IPS-18c (cell line): ENCODE results near the gene PPP2R2D.

Source experiments
- H3K4me3 ChIP-seq: 2 replicates; pipeline ENCODE4 v1.7.0; 2013; ENCODE audit warnings: low read depth, mild to moderate bottlenecking, low read length, moderate library complexity; ENCODE audit not compliant: insufficient read depth
- H3K9me3 ChIP-seq: one replicate; pipeline ENCODE4 v1.6.1; 2013; ENCODE audit warnings: mild to moderate bottlenecking, low read length, moderate library complexity; ENCODE audit not compliant: control insufficient read depth, insufficient read depth

Gene PPP2R2D

DNA sequence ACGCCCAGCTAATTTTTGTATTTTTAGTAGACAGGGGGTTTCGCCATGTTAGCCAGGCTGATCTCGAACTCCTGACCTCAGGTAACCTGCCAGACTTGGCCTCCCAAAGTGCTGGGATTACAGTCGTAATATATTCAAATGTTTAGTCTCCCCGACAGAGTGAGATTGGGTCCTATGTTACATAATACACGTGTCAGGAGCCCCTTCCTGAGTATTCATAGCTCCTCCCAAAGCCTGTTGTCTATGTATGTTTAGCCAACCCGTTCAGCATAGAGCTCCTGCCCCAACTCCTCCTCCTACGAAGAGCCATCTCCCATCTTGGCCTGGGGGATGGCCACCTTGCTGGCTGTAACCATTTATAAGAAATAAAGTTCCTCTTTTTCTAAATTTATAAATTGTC, 2.7 kb upstream of the PPP2R2D start:
- no peak overlapping the region for H3K4me3 ChIP-seq
- no peaks in the 10 kb centered on the region for H3K9me3 ChIP-seq

DNA sequence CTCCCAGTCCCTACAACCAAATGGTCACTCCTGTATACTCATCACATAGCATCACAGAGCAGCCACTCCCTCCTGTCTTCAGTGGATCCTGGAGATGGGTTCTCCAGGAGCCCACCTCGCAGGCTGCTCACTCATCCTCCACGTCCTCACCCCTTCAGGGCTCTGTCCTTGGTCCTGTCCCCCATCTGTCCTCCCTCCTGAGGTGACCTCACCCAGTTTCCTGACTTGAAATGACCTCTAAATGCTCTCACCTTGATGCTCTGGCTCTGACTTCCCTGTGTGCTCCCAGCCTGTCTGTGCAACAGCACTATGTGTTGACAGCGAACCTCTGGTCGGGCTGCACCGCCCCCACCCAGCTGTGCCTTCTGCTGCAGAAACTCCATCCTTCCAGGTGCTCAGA, 2.1 kb upstream of the PPP2R2D start:
- Histone ChIP-seq H3K9me3 (no peaks in the 10 kb centered on the region), H3K4me3 (no peak overlapping the region)

DNA sequence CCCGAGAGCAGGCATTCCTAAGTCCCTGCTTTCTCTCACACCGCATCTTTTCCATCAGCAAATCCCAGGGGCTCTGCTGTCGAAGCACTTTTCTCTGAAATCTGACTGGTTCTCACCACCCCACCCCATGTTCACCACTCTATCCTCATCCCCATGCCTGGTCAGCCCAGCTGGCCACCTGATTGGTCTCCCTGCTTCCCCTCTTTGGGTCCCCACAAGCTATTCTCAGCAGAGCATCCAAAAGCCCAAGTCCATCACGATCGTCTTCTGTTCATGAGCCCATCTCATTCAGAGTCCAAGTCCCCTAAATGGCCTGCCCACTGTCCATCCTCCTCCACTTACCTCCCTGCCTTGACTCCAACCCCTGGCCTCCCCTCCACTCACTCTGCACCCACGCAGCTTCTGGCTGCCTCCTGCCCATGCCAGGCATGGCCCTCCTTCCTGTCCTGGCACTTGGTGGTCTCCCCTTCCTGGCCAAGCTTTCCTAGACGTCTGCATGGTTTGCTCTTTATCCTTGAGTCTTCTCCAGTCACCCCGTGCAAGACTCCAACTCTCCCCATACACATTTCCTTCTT, 1.6 kb upstream of the PPP2R2D start:
- no peak overlapping the region for H3K4me3 ChIP-seq
- H3K9me3 ChIP-seq: no peaks in the 10 kb centered on the region

DNA sequence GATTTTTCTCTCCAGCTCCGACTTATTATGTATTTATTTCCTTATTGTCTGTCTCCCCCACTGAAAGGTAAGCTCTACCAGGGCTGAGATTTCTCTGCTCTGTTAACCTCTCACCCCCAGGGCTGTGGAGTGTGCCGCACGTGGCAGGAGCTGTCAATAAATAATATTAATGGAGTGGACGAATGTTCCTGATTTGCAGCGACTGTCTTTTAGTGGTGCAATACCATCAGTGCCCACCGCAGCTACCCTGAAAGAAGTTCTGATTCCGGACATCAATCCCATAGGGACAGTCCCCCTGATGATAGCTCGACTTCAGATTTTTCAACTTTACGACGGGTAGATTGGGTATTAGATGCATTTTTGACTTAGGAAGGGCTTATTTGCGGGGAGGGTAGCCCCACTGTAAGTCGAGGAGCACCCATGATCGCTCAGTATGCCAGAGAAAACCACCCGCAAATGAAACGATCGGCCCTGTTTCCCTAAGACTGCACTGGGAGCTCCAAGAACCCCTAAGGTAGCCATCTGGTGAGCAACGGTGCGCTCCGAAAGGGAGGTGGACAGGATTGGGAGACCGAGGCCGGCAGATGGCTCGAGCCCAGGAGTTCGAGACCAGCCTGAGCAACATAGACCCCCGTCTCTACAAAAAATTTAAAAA, 986 bp upstream of the PPP2R2D start:
- Histone ChIP-seq H3K4me3 (peak overlapping the region; percentile 89), H3K9me3 (no peaks in the 10 kb centered on the region)

DNA sequence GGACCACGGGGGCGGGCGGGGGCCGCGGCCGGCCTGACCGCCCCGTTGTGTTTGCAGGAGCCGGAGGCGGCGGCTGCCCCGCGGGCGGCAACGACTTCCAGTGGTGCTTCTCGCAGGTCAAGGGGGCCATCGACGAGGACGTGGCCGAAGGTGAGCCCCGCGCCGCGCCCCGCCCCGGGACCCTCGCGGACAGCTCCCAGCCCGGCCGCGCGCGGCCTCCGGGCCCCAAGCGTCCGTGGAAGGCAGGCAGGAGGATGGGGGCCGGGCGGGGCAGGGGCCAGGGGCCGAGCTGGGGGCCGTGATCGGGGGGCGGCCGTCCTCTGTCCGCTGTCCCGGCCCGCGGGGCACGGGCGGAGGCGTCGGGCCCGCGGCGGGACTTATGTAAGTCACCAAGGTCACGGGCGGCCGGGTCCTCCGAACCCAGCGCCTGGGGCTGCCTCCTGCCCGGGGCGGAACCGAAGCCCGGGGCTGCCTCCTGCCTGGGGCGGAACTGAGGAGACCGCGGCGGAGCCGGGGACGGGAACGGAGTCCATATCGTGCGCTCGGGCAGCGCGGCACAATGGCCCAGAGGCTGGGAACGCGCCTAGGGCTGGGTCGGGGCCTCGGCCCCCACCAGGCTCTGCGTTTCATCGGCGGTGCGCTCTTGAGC, 497 bp downstream of the PPP2R2D start:
- Histone ChIP-seq H3K4me3 (peak overlapping the region; percentile 68), H3K9me3 (no peaks in the 10 kb centered on the region)

DNA sequence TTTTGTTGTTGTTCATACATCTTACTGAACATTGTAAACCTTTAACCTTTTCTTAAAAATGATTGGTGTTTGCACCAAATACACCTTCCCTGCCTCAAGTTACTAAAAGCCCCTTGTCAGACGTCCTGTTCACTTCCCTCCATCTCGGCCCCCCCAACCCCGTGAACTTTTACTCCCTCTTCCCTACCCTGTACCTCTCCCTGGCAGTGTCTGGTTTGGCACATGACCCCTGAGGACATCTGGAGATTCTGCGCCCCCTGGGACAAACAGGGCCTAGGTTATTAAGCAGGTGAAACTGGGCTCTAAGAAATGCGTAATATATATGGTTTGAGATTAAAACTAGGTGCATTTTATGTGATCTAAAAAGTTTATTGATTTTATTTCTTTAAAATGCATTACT, 1.4 kb downstream of the PPP2R2D start:
- H3K4me3 ChIP-seq: peak overlapping the region; percentile 68
- H3K9me3 ChIP-seq: no peaks in the 10 kb centered on the region

DNA sequence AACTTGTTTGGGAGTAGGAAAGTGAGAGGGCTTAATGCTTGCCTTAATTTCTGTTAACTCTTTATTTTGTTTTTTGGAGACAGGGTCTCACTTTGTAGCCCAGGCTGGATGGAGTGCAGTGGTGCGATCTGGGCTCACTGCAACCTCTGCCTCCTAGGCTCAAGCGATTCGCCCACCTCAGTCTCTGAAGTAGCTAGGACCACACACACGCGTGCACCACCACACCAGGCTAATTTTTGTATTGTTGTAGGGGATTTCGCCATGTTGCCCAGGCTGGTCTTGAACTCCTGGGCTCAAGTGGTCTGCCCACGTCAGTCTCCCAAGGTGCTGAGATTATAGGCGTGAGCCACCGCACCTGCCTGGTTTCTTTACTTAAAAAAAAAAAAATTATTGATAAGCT, 1.9 kb downstream of the PPP2R2D start:
- no peak overlapping the region for H3K4me3 ChIP-seq

DNA sequence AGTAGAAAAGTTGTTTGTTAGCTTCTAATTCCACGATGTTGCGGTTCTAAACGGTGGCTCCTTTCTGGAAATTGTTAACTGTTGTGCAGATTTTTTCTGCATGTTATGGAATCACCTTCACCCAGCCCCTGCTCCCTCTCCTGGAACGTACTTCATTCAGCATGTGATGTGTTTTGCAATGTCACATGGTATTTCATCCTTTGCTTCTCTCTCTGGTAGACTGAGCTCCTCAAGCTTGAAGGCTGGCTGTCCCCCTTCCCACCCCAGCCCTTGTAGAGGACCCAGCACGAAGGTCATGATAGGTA, 4.4 kb downstream of the PPP2R2D start:
- Histone ChIP-seq H3K4me3 (no peak overlapping the region; the same call in 1 of the 2 replicates), H3K9me3 (no peaks in the 10 kb centered on the region)

More for the DNA sequence above, 1.9 kb downstream of the PPP2R2D start:
- no peaks in the 10 kb centered on the region for H3K9me3 ChIP-seq

DNA sequence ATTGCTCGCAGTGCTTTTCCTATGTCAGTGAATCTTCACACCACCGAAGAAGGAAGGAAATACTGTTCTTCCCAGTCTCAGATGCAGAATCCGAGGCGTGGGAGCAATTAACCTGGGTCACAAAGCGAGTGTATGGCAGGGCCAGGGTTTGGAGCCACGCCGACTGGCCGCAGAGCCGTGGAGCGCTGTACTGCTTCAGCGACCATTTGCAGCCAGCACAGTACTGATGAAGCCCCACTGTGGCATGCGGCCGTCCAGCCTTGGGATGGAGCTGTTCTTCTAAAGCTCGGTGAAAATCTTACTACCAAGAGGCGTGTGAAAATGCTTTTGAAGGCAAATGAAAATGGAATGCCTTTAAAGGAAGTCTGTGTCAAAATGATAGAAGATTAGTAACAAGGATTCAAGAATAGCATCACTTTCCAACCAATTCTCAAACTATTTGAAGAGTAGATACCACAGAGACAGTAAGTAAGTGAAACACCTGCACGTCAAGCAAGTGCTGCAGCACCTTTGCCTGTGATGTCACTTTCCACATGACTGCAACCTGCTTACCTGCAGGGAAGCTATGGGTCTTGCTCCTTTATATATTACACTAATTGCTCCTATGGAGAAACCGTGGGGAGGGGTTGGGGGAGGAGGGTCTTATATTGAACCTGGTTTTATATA, 4.9 kb downstream of the PPP2R2D start:
- no peak overlapping the region; the same call in 1 of the 2 replicates for H3K4me3 ChIP-seq
- H3K9me3 ChIP-seq: no peaks in the 10 kb centered on the region

DNA sequence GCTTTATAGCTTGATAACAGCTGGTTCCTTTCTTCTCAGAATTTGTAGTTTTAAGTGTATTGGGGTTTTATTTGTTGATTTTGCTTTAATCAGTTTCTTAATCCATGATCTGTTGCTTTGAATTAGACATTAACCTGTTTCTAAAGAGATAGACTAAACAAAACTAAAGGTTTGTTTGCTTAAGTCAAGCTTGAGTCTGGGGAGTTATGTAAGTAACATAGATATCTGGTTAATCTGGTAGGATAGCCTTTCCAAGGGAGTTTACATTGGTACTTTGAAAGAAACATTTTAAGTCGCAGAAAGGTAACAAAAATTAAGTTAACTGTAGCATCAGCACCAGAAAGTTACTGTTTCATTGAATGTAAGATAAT, 5.4 kb downstream of the PPP2R2D start:
- Histone ChIP-seq H3K4me3 (no peak overlapping the region), H3K9me3 (no peaks in the 10 kb centered on the region)

DNA sequence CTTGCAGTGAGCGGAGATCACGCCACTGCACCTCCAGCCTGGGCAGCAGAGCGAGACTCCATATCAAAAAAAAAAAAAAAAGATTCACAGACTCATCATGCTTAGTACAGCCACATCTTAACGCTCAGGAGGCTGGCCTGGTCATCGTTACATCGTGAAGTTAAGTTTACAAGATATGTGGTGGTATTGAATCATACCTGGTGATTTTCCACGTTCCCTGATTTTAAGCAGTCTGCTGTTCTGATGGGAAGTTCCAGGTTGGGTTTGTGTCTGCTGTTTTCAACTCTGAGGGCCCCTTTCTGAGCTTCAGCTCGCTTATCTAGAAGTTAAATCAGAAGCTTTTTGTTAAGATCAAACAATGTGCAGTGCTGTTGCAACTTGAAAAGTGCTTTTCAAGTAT, 6.9 kb downstream of the PPP2R2D start:
- no peaks in the 10 kb centered on the region for H3K9me3 ChIP-seq
- no peak overlapping the region for H3K4me3 ChIP-seq

DNA sequence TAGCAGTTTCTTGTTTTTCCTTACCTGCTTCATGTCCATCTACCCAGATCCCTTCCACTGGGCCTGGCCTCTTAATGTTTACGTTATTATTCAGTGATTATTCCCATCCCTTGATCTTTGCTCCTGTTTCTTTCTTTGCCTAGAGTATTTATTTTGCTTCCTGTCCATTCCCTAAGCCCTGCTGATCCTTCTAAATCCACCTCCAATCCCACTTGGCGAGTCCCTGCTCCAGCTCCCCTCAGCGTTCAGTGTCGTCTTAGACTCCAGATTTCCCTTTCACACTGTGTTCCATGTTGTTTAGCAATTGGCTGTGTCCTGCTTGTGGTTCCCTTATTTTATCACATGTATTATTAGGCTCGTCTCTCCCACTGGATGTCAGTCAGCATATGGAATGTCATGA, 7.3 kb downstream of the PPP2R2D start:
- no peak overlapping the region for H3K4me3 ChIP-seq
- H3K9me3 ChIP-seq: no peaks in the 10 kb centered on the region

DNA sequence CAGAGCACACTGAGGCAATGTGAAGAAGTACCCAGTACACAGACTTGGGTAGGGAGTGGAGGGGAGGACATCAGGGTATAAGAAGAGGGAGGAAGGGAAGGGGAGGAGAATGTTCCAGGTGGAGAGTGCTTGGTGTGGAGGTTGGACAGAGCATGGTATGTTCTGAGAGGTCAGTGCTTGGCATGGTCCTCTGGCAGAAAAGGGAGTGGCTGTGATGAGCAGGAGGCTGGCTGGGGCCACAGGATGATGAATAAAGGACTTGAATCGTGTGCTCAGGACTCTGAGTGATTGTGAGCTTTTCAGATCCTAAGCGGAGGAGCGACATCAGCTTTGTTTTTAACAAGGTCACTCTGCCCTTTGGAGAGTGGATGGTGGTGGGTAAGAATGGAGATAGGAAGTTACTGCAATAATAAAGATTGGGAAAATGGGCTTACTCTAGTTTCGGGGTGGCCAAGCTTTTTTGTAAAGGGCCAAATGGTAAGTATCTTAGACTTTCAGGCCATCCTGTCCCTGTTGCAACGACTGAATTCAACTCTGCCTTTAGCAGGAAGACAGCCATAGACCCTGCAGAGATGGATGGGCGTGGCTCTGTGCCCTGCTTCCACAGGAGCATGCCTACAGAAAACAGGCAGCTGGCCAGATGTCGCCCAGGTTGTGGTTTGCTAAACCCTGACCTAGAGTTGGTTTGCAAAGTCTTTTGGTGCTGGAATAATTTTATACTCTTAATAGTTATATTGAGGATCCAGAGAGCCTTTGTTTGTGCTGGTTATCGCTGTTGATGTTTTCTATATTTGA, 8.4 kb downstream of the PPP2R2D start:
- no peaks in the 10 kb centered on the region for H3K9me3 ChIP-seq
- no peak overlapping the region for H3K4me3 ChIP-seq

DNA sequence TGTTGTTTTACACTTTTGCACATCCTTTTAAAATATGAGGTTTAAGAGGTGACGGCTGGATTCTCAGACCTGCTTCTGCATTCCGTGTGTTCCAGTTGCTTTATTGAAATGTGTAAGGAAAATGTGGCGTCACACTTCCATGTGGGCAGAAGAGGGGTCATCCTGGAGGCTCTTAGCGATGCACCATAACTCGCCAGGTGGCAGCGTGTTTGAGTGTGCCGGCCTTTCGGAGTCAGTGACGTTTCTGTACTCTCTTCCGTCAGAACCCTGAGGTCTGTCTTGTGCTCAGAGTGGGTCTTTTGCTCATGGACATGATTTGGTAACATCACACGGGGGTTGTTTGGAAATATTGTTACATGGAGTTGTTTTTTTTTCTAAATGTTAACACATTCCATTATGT, 9.1 kb downstream of the PPP2R2D start:
- H3K4me3 ChIP-seq: no peak overlapping the region

DNA sequence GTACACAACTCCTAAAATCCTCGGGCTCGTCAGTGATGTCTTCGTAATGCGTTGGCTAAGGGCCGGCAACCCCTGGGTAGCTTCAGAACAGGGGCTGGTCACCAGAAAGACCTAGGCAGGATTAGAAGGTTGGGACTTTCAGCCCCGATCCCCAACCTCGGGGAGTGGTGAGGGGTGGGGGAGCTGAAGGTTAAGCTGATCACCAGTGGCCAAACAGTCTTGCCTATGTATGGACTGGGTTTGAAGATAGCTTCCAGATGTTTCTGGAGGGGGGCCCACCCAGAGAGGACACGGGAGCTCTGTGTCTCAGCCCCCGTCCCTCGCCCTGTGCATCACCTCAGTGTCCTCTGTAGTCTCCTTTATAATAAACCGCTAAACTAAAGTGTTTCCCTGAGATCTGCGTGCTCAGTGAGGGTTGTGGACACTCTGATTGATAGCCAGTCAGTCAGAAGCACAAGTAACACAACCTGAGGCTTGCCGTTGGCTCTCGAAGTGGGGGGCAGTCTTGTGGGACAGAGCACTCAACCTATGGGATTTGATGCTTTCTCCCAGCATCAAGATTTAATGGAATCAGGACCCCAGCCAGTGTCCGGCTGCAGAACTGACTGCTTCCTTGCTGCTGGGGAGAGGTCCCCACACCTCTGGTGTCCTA, 10.0 kb downstream of the PPP2R2D start:
- Histone ChIP-seq H3K4me3 (no peak overlapping the region), H3K9me3 (no peaks in the 10 kb centered on the region)

More for the DNA sequence above, 9.1 kb downstream of the PPP2R2D start:
- no peaks in the 10 kb centered on the region for H3K9me3 ChIP-seq

DNA sequence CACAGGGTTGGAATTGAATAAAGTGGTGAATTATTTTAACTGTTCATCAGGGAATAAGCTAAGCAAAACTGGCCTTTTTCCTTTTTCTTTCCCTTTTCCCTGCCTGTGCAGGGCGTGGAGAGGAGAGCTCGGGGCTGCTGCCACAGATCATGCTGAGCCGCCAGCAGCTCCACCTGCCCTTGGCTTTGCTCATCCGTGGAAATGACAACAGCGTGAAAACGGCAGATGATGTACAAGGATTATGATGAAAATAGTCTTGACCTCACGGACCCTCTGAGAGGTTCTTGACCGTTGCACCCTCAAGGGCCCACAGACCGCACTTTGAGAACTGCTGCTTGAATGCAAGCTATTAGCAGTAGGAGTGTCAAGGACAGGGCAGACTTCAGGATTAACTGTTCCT, 10.6 kb downstream of the PPP2R2D start:
- Histone ChIP-seq H3K4me3 (no peak overlapping the region), H3K9me3 (no peaks in the 10 kb centered on the region)

DNA sequence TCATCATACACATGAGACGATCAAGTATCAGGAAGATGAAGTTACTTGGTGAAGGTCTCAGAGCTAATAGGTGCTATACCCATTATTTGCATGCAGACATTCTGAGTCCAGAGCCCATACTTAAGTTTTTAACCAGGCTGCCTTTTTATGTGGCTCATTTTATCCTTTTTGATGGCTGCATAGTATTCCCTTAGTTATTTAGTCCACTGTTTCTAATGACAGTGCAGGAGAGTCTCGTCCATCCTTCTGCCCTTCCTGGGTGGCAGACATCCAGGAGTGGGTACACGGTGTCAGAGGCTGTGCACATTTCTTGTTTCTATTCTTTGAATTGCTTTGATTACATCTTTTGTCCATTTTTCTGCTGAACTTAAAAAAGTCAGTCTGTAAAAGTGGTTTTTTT, 11.8 kb downstream of the PPP2R2D start:
- Histone ChIP-seq H3K9me3 (no peaks in the 10 kb centered on the region), H3K4me3 (no peak overlapping the region)
